ENCODE measurements around the gene SLC7A6. TPM values are rescaled to one million over a fixed set of nuclear protein-coding genes. Genes with fewer than 3 reads are reported as not detected.

Gene SLC7A6
- total and polyA plus RNA-seq, 2 of the 8 experiments (the other 6 are each of a cell fraction or from before 2014, with no cell fraction given), result 28.0 to 37.8 TPM

DNA sequence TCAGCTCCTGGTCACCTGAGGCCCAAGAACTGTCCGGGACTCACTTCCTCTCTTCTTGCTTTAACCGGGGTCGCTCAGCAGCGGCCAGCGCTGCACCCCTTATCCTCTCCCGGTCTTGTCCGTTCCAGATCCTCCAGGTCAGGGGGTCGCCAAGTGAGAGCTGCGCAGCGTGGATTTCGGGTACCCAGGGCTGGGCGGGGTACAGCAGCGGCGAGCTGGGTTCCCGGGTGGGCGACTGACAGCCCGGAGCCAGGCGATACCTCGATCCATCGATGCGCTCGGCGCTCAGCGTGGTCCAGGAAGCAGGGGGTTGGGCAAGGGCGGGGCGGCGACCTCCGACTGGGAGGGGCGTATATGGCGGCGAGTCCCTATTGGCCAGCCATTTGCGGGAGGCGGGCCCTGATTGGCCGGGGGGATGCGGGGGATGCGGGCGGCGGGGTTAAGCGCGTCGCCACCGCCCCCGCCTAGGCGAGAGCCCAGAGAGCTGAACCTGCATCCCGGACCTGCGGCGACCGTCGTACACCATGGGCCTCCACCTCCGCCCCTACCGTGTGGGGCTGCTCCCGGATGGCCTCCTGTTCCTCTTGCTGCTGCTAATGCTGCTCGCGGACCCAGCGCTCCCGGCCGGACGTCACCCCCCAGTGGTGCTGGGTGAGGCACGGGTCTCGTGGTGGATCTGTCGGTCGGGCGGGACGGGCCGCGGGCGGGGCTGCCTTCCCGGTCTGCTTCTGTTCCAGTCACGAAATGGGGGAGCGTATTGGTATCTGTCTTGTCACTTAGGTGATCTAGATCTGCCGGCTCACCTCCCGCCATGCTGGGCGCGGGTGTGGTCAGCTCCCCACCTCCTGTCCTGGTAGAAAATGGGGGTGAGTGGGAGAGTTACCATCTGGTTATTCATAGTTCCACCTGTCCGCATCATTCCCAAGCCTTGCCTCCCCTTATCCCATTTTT lies 19.1 kb upstream of the SLC7A6 start, which contains the start of gene PLA2G15:
TSS of gene PLA2G15 (plus strand) at position 471 of the 951 bp plus-strand sequence. CDS start at position 525, 54 bp downstream.
- H3K79me1 ChIP-seq (ENCODE audit: low read depth, low read length), result peaks cover 2% of the 10 kb centered on the region; the same call in 1 of the 2 replicates
- H4K20me1 ChIP-seq (replicated peaks in 1 of 2; ENCODE audit: control insufficient read depth in 1 of 2, insufficient read depth in 2 of 2, low read length in 2 of 2), result peaks cover 0 to 1% of the 10 kb centered on the region in 2 experiments
- H2BK20ac ChIP-seq (ENCODE audit: low read length), result no peak within 1 kb of the TSS
- peaks cover 0 to 5% (median 3%) of the 10 kb centered on the region in 4 experiments; a peak in 5 of 7 replicates for H3K4me1 ChIP-seq (replicated peaks in 1 of 4; ENCODE audit: control insufficient read depth in 3 of 4, insufficient read depth in 4 of 4, low read length in 3 of 4)
- peaks cover 0 to 8% (median 5%) of the 10 kb centered on the region in 4 experiments; a peak in 5 of 7 replicates for H3K27me3 ChIP-seq (replicated peaks in 1 of 4; ENCODE audit: control insufficient read depth in 3 of 4, extremely low read depth in 1 of 4, insufficient read depth in 3 of 4, low read length in 3 of 4)
- 5% methylated on average over 32 of the region's 75 CpGs; no CpG with 5 or more reads in 1 of the 2 experiments for WGBS, 2 experiments (ENCODE audit: extremely low coverage in 1 of 2, insufficient coverage in 1 of 2, insufficient read length in 1 of 2, insufficient replicate concordance in 2 of 2, low coverage in 1 of 2, low lambda C conversion rate in 2 of 2, missing lambda C conversion rate in 1 of 2)
- H4K8ac ChIP-seq (ENCODE audit: extremely low read depth, insufficient read depth, low read length), result no peak within 1 kb of the TSS; the same call in 1 of the 2 replicates
- H3K14ac ChIP-seq (ENCODE audit: insufficient read length), result no peak within 1 kb of the TSS
- H2AK5ac ChIP-seq (ENCODE audit: low read depth, low read length), result no peak within 1 kb of the TSS
- no peak within 1 kb of the TSS; the same call in 1 of the 2 replicates for H2BK15ac ChIP-seq (ENCODE audit: low read length)
- peak within 1 kb of the TSS; percentile 81 for H3K4ac ChIP-seq (replicated peaks; ENCODE audit: insufficient read length, low read depth, low read length)
- FAIRE-seq (no peak), DNase-seq (ENCODE audit: low read depth in 1 of 2, low spot score in 2 of 2) (peak; percentile 70 to 98)
- H3K56ac ChIP-seq (replicated peaks; ENCODE audit: insufficient read length, low read depth, low read length), result no peak within 1 kb of the TSS
- H3K9me3 ChIP-seq (ENCODE audit: insufficient read depth in 2 of 2, low read depth in 1 of 2, low read length in 1 of 2), result no peaks in the 10 kb centered on the region
- peak within 1 kb of the TSS; percentile 92 to 97 for H3K4me2 ChIP-seq (ENCODE audit: insufficient read depth in 1 of 2, low read depth in 2 of 2, low read length in 2 of 2)
- ChIA-PET POLR2A (ENCODE audit: partially characterized antibody) (interaction anchor here (1.0 to 3.6 kb wide), 4 partner anchors 9 to 65 kb away, joined by 3 to 21 read pairs (median 8); partner anchors contain the start of genes ESRP2, PRMT7 and SLC7A6OS), CTCF (ENCODE audit: partially characterized antibody) (interaction anchor here (0.6 to 7.6 kb wide), 13 partner anchors 10 to 429 kb away, joined by 3 to 80 read pairs (median 4); partner anchors contain the start of gene SLC7A6)
- H3K79me2 ChIP-seq (ENCODE audit: control insufficient read depth in 1 of 2, insufficient read depth in 2 of 2, low read length in 2 of 2), result no peaks in the 10 kb centered on the region
- peak within 1 kb of the TSS; percentile 52 for H4K5ac ChIP-seq (ENCODE audit: insufficient read length, low read depth, low read length)
- H3K4me3 ChIP-seq (ENCODE audit: extremely low read depth in 1 of 4, insufficient read depth in 2 of 4, low read depth in 3 of 4, low read length in 4 of 4), result peak within 1 kb of the TSS; percentile 86 to 94 (median 90)
- peak within 1 kb of the TSS; percentile 73 for H4K91ac ChIP-seq (replicated peaks; ENCODE audit: insufficient read length, low read length)
- no peak within 1 kb of the TSS for H3K27ac ChIP-seq (ENCODE audit: low read depth, low read length)
- no peak within 1 kb of the TSS for H2BK120ac ChIP-seq (replicated peaks; ENCODE audit: low read depth, low read length)
- no peaks in the 10 kb centered on the region for H3K36me3 ChIP-seq (ENCODE audit: control insufficient read depth in 2 of 4, insufficient read depth in 4 of 4, low read length in 3 of 4)
- no peak within 1 kb of the TSS; the same call in 1 of the 2 replicates for H2BK12ac ChIP-seq (ENCODE audit: low read depth, low read length)
- H3K18ac ChIP-seq (ENCODE audit: extremely low read depth, low read length), result peak within 1 kb of the TSS; percentile 53; the same call in 1 of the 2 replicates
- peaks cover 13% of the 10 kb centered on the region; the same call in 1 of the 2 replicates for H3K23me2 ChIP-seq (ENCODE audit: low read depth, low read length)
- peak within 1 kb of the TSS in 3 of 4 experiments; percentile 29 to 69 (median 41); a peak in 5 of 7 replicates for H3K9ac ChIP-seq (replicated peaks in 1 of 4; ENCODE audit: extremely low read depth in 1 of 4, low read depth in 3 of 4, low read length in 3 of 4)
- H2BK5ac ChIP-seq (ENCODE audit: low read depth, low read length), result no peak within 1 kb of the TSS
- H2AFZ ChIP-seq (ENCODE audit: low read length), result peak within 1 kb of the TSS; percentile 49; the same call in 1 of the 2 replicates
- H3K23ac ChIP-seq (ENCODE audit: insufficient read length), result no peak within 1 kb of the TSS
- peak; percentile 54; the same call in 1 of the 2 replicates for TF ChIP-seq PHF8 (conservative IDR thresholded peaks at IDR 0.05; ENCODE audit: low read depth, low read length)
- peak; percentile 26; the same call in 1 of the 2 replicates for TF ChIP-seq TBP (IDR thresholded peaks at IDR 0.05; ENCODE audit: low read depth, low read length)
- TF ChIP-seq SIX5 (IDR thresholded peaks at IDR 0.05; ENCODE audit: low read depth, low read length), result no peak
- TF ChIP-seq SAP30 (IDR thresholded peaks at IDR 0.05; ENCODE audit: insufficient read depth, insufficient replicate concordance, low read length), result peak; percentile 54
- TF ChIP-seq RAD21 (IDR thresholded peaks at IDR 0.05 in 1 of 2, conservative IDR thresholded peaks at IDR 0.05 in 1 of 2; ENCODE audit: low read depth in 2 of 2, low read length in 2 of 2), result no peak
- no peak for TF ChIP-seq KDM1A (IDR thresholded peaks at IDR 0.05; ENCODE audit: borderline replicate concordance, low read length)
- no peak for TF ChIP-seq BCL11A (IDR thresholded peaks at IDR 0.05; ENCODE audit: low read depth in 2 of 2, low read length in 2 of 2)
- TF ChIP-seq RNF2 (IDR thresholded peaks at IDR 0.05; ENCODE audit: borderline replicate concordance, low read depth, low read length, missing control alignments, poor library complexity, severe bottlenecking), result no peak
- no peak for TF ChIP-seq CHD1 (IDR thresholded peaks at IDR 0.05; ENCODE audit: low read depth, low read length)
